GM21717 (cell line): ENCODE measurements around the gene RNF112.

Experiments used
- ATAC-seq: cut with Tn5 transposase; IDR thresholded peaks from one replicate; pipeline ENCODE4 v1.9.1; 2021; ENCODE audit warnings: mild to moderate bottlenecking, moderate library complexity; ENCODE audit not compliant: unreplicated experiment

The RNF112 gene

GRCh38 chr17:19372866-19373504 lies 38.0 kb upstream of the RNF112 start:
- no peak for ATAC-seq

GRCh38 chr17:19374136-19374535 lies 36.9 kb upstream of the RNF112 start:
- no peak for ATAC-seq

DNA sequence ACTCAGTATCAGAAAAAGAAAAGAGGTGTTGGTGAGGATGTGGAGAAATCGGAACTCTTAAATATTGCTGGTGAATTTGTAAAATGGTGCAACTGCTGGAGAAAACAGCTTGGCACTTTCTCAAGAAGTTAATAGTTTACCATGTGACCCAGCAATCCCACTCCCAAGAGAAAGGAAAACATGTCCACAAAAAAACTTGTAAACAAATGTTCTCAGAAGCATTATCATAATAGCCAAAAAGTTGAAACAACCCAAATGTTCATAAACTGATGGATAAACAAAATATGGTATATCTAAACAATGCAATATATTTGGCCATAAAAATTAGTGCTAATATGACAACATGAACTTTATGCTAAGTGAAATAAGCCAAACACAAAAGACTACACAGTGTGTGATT lies 35.3 kb upstream of the RNF112 start:
- no peak for ATAC-seq

DNA sequence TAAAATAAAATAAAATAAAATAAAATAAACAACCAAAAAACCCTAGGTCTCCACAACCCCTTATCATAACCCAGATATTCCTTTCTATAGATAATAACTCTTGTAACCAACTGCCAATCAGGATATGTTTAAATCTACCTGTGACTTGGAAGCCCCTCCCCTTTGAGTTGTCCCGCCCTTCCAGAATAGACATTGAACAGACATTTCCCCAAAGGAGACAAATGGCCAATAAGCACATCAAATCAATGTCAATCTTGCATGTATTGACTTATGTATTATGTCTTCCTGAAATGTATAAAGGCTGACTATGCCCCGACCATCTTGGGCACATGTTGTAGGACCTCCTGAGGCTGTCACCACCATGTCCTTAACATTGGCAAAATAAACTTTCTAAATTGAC lies 34.2 kb upstream of the RNF112 start:
- no peak for ATAC-seq

GRCh38 chr17:19377602-19378415 lies 33.2 kb upstream of the RNF112 start:
- peak; percentile 86 for ATAC-seq

GRCh38 chr17:19378416-19379360 lies 32.3 kb upstream of the RNF112 start, which contains the start of gene MAPK7:
MAPK7 (plus strand) TSS chr17:19378498; CDS start chr17:19378901, 403 bp downstream.
- peak; percentile 17 for ATAC-seq

DNA sequence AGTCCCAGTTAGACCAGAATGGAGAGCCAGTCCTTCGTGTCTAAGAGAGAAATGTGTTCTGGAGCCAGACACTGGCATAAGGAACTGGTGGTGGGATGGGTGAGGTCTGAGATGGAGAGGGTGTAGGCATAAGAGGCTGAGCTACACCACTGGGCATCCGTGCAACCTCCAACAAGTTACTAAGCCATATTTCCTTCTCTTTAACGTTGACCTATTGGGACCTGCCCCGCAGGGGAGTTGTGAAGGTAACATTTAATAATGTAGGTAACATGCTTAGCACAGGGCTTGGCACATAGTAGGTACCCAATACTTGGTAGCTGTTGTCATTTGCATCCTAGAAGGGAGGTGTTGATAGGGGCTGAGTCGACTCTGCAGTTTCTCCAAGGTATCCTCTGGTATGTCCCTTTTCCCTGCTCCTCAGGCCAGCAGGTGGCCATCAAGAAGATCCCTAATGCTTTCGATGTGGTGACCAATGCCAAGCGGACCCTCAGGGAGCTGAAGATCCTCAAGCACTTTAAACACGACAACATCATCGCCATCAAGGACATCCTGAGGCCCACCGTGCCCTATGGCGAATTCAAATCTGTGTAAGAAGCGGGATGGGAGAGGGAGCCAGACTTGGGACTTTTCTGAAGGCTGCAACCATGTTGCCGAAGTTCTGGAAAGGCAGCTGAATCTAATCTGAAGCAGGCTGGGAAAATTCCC lies 31.5 kb upstream of the RNF112 start:
- no peak for ATAC-seq

DNA sequence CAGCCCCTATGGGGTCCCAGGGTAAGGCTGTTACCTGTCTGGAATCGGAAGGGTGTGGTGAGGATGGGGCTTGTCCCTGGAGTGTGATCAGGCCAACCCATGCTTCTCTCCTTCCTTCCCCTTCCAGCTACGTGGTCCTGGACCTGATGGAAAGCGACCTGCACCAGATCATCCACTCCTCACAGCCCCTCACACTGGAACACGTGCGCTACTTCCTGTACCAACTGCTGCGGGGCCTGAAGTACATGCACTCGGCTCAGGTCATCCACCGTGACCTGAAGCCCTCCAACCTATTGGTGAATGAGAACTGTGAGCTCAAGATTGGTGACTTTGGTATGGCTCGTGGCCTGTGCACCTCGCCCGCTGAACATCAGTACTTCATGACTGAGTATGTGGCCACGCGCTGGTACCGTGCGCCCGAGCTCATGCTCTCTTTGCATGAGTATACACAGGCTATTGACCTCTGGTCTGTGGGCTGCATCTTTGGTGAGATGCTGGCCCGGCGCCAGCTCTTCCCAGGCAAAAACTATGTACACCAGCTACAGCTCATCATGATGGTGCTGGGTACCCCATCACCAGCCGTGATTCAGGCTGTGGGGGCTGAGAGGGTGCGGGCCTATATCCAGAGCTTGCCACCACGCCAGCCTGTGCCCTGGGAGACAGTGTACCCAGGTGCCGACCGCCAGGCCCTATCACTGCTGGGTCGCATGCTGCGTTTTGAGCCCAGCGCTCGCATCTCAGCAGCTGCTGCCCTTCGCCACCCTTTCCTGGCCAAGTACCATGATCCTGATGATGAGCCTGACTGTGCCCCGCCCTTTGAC lies 30.3 kb upstream of the RNF112 start:
- no peak for ATAC-seq

DNA sequence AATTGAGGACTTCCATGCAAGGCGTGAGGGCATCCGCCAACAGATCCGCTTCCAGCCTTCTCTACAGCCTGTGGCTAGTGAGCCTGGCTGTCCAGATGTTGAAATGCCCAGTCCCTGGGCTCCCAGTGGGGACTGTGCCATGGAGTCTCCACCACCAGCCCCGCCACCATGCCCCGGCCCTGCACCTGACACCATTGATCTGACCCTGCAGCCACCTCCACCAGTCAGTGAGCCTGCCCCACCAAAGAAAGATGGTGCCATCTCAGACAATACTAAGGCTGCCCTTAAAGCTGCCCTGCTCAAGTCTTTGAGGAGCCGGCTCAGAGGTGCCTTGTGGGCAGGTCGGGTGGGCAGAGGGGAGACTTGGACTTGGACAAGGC lies 29.7 kb upstream of the RNF112 start:
- no peak for ATAC-seq

- no peak for ATAC-seq
Observed at GRCh38 chr17:19381741-19382444, 29.1 kb upstream of the RNF112 start.

DNA sequence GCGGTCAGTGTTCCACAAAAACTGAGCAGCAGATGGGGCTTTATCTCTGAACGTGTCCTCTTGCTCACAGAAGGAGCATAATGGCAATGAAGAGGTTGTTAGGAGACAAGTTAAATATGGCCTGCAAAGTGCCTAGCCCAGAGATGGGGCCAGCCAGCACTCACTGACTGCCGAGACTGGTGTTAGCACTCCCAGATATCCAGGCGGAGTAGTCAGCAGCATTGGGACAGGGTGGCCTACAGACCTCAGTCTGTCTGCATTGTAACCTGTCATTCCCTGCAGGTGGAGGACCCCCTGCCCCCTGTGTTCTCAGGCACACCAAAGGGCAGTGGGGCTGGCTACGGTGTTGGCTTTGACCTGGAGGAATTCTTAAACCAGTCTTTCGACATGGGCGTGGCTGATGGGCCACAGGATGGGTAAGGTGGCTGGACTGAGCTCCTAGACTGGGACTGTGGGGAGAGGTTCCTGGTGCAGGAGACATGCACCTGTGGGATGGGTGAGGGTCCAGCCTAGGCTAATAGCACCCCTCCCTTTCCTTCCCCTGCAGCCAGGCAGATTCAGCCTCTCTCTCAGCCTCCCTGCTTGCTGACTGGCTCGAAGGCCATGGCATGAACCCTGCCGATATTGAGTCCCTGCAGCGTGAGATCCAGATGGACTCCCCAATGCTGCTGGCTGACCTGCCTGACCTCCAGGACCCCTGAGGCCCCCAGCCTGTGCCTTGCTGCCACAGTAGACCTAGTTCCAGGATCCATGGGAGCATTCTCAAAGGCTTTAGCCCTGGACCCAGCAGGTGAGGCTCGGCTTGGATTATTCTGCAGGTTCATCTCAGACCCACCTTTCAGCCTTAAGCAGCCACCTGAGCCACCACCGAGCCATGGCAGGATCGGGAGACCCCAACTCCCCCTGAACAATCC lies 28.2 kb upstream of the RNF112 start:
- no peak for ATAC-seq

GRCh38 chr17:19383681-19384470 lies 27.2 kb upstream of the RNF112 start:
- no peak for ATAC-seq

GRCh38 chr17:19384723-19385391 lies 26.2 kb upstream of the RNF112 start:
- no peak for ATAC-seq

GRCh38 chr17:19385521-19385983 lies 25.5 kb upstream of the RNF112 start:
- ATAC-seq, result no peak

DNA sequence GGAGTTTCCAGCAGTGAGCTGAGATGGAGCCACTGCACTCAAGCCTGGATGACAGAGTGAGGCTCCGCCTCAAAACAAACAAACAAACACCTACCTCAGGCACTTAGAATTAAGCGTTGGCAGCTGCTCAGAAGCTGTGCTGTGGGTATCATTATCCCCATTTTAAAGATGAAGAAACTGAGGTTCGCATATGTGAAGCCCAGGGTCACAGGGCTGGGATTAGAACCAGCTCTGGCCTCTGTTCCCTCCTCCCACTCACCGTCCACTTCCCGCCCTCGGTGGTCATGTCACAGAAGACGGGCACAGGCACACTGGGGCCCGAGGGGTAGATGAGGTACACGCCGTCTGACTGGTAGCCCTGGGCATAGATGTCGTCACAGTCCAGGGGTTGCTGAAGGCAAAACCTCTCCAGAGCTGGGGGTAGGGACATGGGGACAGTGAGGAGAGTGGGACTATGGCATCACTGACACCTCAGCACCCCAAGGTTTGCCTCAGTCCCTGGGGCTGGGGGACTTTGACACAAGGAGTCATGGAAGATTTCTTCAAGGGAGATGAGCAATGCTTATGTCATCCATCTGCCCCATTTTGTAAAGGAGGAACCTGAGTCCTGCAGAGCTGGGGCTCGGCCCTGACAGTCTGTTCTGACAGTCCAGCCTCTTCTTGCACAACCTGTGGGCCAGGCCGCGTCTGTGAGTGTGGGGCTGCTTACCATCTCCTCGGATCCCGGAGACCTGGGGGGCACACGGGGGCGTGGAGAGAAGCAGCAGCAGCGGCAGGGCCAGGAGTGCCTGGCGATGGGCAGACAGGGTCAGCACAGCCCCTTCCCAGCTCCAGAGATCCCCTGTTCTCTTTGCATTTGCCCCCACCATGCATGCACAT lies 24.7 kb upstream of the RNF112 start:
- ATAC-seq, result no peak
